CD4-positive, alpha-beta T cell treated with Interleukin-17A for 1 hour (primary cell): Measurements from ENCODE around the gene MYOZ3.

ENCODE experiments used
- DNase-seq: peaks from one replicate; pipeline ENCODE4 v3.0.0-alpha.2; 2020

The MYOZ3 gene

GRCh38 chr5:150706776-150707390, 45.8 kb downstream of the MYOZ3 start:
- DNase-seq, result no peak

DNA sequence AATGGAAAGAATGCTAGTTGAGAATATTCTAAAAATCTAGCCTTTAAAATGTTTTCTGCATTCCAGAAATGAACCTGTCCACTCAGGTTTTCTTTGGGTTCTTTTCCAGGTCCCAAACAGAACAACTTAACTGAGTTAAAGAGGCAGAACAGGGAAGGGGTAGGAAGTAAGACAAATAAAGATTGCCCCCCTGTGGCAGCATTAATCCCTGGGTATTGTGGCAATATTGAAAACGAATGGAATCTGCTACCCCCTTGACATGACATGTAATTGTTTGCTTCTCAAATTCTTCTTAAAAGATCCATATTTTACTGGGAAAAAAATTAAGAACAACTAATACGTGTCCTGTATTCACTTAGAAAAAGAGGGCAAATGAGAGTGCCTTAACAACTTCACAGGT, 49.1 kb downstream of the MYOZ3 start:
- DNase-seq, result peak; percentile 19

- DNase-seq, result no peak
Observed at GRCh38 chr5:150723845-150724244, 62.8 kb downstream of the MYOZ3 start.
